ENCODE data around the gene TPPP3. TPM values are rescaled to one million over a fixed set of nuclear protein-coding genes. Genes with fewer than 3 reads are reported as not detected.

The TPPP3 gene
- total RNA-seq, 4 donors from 2014 or later: 32.0 to 116 (median 41.3) TPM

DNA sequence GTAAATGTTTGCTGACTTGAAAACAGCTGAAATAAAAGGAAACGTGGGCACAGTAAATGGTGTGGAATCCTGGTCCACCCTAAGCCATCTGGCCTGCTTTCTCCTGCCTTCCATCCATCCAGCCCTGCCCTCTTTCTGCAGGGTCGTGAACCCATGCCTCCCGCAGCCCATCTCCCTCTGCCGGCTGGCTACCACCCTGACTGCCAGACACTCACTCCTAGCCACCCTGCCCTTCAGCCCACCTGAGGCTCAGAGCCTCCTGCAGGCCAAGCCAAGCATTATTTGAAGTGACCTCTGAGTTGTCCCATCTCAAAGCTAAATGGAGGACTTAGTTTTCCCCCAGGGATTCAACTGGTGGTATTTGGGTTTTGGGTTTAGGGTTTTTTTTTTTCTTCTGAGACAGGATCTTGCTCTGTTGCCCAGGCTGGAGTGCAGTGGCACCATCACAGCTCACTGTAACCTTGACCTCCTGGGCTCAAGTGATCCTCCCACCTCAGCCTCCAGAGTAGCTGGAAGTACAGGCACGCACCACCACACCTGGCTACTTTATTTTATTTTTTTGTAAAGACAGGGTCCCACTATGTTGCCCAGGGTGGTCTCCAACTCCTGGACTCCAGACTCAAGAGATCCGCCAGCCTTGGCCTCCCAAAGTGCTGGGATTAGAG is 14.6 kb upstream of the TPPP3 start:
- no peak overlapping the region for H3K4me3 ChIP-seq
- no peak for DNase-seq (ENCODE audit: extremely low spot score)
- peaks cover 0 to 23% (median 0%) of the 10 kb centered on the region in 4 donors for H3K36me3 ChIP-seq
- no peaks in the 10 kb centered on the region for H3K9me3 ChIP-seq
- TF ChIP-seq EP300 (IDR thresholded peaks at IDR 0.05) (no peak), POLR2AphosphoS5 (IDR thresholded peaks at IDR 0.05) (no peak), POLR2A (IDR thresholded peaks at IDR 0.05; ENCODE audit: low read depth) (no peak)
- TF ChIP-seq, protein P1, sequence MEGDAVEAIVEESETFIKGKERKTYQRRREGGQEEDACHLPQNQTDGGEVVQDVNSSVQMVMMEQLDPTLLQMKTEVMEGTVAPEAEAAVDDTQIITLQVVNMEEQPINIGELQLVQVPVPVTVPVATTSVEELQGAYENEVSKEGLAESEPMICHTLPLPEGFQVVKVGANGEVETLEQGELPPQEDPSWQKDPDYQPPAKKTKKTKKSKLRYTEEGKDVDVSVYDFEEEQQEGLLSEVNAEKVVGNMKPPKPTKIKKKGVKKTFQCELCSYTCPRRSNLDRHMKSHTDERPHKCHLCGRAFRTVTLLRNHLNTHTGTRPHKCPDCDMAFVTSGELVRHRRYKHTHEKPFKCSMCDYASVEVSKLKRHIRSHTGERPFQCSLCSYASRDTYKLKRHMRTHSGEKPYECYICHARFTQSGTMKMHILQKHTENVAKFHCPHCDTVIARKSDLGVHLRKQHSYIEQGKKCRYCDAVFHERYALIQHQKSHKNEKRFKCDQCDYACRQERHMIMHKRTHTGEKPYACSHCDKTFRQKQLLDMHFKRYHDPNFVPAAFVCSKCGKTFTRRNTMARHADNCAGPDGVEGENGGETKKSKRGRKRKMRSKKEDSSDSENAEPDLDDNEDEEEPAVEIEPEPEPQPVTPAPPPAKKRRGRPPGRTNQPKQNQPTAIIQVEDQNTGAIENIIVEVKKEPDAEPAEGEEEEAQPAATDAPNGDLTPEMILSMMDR (IDR thresholded peaks at IDR 0.05): no peak
- no peaks in the 10 kb centered on the region for H3K27me3 ChIP-seq
- WGBS: 79% methylated on average over 6 of the region's 6 CpGs
- no peak overlapping the region for H3K27ac ChIP-seq (replicated peaks in 1 of 4)
- intact Hi-C loops (cut with DNase I): no loop called here
- H3K4me1 ChIP-seq: peaks cover 17 to 22% (median 20%) of the 10 kb centered on the region in 4 donors

- TF ChIP-seq POLR2A (IDR thresholded peaks at IDR 0.05; ENCODE audit: low read depth) (no peak), EP300 (IDR thresholded peaks at IDR 0.05) (no peak), POLR2AphosphoS5 (IDR thresholded peaks at IDR 0.05) (no peak)
- TF ChIP-seq, protein P1 (IDR thresholded peaks at IDR 0.05): no peak
- peaks cover 0 to 23% (median 0%) of the 10 kb centered on the region in 4 donors for H3K36me3 ChIP-seq
- intact Hi-C loops (cut with DNase I): no loop called here
- DNase-seq (ENCODE audit: extremely low spot score): no peak
- H3K4me1 ChIP-seq: peaks cover 17 to 22% (median 20%) of the 10 kb centered on the region in 4 donors
- H3K27ac ChIP-seq (replicated peaks in 1 of 4): peak overlapping the region; percentile 15 to 73 (median 70)
- H3K4me3 ChIP-seq: no peak overlapping the region
- WGBS: 90% methylated on average over 5 of the region's 7 CpGs
- H3K27me3 ChIP-seq: no peaks in the 10 kb centered on the region
- no peaks in the 10 kb centered on the region for H3K9me3 ChIP-seq
Measured at GRCh38 chr16:67407176-67407787, 14.0 kb upstream of the TPPP3 start.

DNA sequence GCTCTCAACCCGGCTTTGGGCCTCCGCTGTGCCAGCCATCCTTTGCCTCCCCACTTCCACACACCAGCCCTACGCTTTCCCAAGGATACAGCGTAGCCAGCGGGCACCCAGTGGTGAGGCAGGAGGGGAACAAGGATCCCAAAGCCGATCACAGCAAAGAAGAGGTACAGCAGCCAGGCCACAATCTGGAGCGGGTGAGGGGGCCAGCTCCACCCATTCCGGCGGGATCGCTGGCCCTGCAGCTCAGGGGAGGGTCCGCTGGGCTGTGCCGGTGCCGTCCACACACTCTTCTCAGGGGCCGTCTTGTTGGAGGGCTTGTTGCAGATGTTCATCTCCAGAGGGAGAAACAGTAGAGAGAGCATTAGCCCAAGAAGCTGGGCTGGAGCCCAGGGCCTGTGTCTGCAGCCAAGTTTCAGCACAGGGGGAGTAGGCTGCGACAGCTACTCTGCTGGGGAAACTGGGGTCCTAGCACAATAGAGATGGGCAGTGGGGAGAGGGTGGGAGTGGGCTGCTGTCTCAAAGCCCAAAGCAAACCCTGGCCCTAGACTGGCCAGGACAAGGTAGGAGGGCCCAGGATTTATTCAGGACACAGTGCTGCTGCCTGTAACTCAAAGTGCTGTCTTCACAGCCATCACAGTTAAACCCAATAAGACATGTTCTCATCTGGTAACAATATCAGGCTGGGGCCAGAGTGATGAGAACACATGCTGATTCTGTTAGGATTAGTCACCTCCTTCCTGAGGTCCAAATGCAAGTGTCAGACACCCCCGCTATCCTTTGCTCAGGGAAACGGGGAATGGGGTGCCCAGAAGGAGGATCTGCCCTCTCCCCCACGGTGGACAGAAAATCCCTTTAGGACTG is 13.0 kb upstream of the TPPP3 start:
- H3K27ac ChIP-seq (replicated peaks in 1 of 4): peak overlapping the region; percentile 15 to 73 (median 70)
- no peaks in the 10 kb centered on the region for H3K9me3 ChIP-seq
- no peaks in the 10 kb centered on the region for H3K27me3 ChIP-seq
- H3K4me3 ChIP-seq: no peak overlapping the region
- peaks cover 17 to 22% (median 20%) of the 10 kb centered on the region in 4 donors for H3K4me1 ChIP-seq
- intact Hi-C loops (cut with DNase I): no loop called here
- peaks cover 0 to 23% (median 0%) of the 10 kb centered on the region in 4 donors for H3K36me3 ChIP-seq
- TF ChIP-seq EP300 (IDR thresholded peaks at IDR 0.05): no peak
- TF ChIP-seq POLR2A (IDR thresholded peaks at IDR 0.05; ENCODE audit: low read depth): no peak
- peak in 1 of 2 donors; percentile 6 for TF ChIP-seq POLR2AphosphoS5 (IDR thresholded peaks at IDR 0.05)
- WGBS: 65% methylated on average over 14 of the region's 18 CpGs
- DNase-seq (ENCODE audit: extremely low spot score): no peak

GRCh38 chr16:67405336-67405735 is 12.0 kb upstream of the TPPP3 start:
- TF ChIP-seq EP300 (IDR thresholded peaks at IDR 0.05) (no peak), POLR2A (IDR thresholded peaks at IDR 0.05; ENCODE audit: low read depth) (no peak), POLR2AphosphoS5 (IDR thresholded peaks at IDR 0.05) (no peak)
- TF ChIP-seq, protein P1 (IDR thresholded peaks at IDR 0.05): no peak
- intact Hi-C loops (cut with DNase I): no loop called here
- H3K27ac ChIP-seq (replicated peaks in 1 of 4): peak overlapping the region in 2 of 4 donors; percentile 72 to 73
- H3K4me3 ChIP-seq: no peak overlapping the region
- H3K9me3 ChIP-seq: no peaks in the 10 kb centered on the region
- H3K4me1 ChIP-seq: peaks cover 17 to 22% (median 20%) of the 10 kb centered on the region in 4 donors
- no peak for DNase-seq (ENCODE audit: extremely low spot score)
- 92% methylated on average over 8 of the region's 8 CpGs for WGBS
- peaks cover 0 to 23% (median 0%) of the 10 kb centered on the region in 4 donors for H3K36me3 ChIP-seq
- no peaks in the 10 kb centered on the region for H3K27me3 ChIP-seq

Data from esophagus muscularis mucosa (tissue), 4 donors.